Astrocyte of the spinal cord (primary cell): ENCODE measurements around the gene SCN4B.

ENCODE experiments used
- DNase-seq: peaks from one replicate; pipeline ENCODE4 v3.0.0; 2011; ENCODE audit warnings: low read depth, low spot score
- H3K4me3 ChIP-seq: 2 replicates; pipeline ENCODE4 v1.5.1; 2011; ENCODE audit warnings: low read depth, mild to moderate bottlenecking, low read length, moderate library complexity
- in situ Hi-C: cut with HindIII; loops from 2 replicates; pipeline ENCODE4 v1.10.0; 2017; ENCODE audit warnings: low sequenced_read_pairs
- TF ChIP-seq, protein P1 (sequence below): IDR thresholded peaks from 2 replicates; pipeline ENCODE4 v1.5.1; 2012; ENCODE audit warnings: low read depth, mild to moderate bottlenecking, low read length, inconsistent platforms

Gene SCN4B

DNA sequence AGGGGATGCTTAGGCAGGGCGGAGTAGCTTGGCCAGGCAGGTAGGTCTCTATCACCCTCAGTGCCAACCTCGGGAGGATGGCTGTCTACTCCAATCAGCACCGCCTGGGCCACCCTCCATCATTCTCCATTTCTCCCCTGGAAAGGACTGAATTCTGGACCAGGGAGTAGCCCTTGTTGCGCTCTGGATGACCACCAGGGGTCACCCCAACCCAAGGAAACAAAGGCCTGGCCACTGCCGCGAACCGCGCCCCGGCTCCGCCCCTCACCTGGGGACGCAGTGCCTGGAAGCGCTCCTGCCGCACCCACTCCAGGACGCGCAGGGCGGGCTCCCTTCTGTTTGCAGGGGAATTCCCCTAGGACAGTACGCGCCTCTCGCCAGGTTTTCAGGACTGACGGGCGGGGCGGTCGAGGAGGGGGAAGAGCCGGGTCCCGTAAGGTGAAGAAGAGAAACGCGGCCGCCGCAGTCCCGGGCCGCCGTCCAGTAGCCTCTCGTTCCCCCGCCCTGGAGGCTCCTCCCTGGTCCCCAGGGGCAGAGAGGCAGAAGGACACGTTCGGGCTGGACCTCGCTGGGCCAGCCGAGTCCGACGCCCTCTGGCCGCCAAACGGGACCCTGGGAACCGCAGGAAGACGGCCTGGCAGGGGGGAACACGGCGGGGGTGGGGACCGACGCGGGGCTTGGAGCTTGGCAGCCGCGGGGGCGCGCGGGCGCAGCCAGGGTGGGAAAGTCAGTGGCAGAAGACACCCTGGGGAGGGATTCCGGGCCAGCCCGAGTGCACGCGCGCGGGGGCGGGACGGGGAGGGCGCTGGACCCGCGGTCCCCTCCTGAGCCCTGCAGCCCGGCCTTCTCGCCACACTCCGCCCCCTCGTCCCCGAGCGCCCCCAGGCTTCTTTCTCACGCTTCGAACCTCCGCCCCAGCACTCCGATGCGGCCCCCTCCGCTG, 7.1 kb downstream of the SCN4B start:
- in situ Hi-C loops: no loop called here
- H3K4me3 ChIP-seq: peak overlapping the region; percentile 48
- peak; percentile 39 for DNase-seq
- TF ChIP-seq, protein P1, sequence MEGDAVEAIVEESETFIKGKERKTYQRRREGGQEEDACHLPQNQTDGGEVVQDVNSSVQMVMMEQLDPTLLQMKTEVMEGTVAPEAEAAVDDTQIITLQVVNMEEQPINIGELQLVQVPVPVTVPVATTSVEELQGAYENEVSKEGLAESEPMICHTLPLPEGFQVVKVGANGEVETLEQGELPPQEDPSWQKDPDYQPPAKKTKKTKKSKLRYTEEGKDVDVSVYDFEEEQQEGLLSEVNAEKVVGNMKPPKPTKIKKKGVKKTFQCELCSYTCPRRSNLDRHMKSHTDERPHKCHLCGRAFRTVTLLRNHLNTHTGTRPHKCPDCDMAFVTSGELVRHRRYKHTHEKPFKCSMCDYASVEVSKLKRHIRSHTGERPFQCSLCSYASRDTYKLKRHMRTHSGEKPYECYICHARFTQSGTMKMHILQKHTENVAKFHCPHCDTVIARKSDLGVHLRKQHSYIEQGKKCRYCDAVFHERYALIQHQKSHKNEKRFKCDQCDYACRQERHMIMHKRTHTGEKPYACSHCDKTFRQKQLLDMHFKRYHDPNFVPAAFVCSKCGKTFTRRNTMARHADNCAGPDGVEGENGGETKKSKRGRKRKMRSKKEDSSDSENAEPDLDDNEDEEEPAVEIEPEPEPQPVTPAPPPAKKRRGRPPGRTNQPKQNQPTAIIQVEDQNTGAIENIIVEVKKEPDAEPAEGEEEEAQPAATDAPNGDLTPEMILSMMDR: peak; percentile 85

DNA sequence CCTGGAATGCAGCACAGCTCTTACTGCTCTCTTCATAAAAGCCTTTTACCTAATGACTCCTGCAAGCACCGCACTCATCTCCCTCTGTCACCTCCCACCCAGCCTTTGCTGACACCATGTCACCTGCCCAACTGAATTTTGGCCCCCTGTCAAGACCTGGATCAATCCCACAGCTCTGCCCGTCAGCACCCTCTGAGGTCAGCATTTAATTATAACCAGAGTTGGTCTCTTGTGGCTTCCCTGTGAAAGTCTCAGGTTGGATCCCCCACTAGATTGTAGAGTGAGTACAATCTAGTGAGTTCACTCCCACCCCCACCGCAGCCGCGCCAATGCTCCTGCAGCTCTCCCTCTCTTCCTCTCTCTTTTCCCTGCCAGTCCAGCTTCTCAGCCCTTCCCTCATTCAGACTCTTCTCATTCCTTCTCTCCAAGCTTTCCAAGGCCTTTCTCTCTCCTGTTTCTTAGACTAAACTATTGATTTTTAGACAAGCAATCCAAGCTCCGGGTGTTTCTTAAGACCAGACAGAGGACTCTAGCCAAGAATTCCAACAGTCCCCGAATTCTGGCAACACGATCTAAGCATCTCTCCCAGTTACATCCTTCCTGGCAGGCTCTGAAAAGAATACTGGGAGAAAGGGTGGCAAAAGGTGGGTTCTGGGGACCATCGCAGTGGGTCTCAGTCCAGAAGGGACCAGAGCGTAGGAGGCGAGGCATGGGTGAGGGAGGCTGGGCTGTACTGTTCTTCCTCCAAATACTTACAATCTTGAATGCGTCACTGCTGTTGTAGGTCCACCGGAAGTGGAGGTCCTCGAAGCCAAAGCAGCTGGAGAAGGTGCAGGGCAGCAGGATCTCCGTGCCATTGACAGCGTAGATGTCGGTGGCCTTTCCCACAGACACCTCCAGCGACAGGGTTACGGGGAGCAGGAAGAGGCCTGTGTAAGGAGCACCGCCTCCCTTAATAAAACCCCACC, 8.0 kb downstream of the SCN4B start:
- in situ Hi-C loops: no loop called here
- TF ChIP-seq, protein P1: no peak
- DNase-seq: no peak
- H3K4me3 ChIP-seq: no peak overlapping the region

DNA sequence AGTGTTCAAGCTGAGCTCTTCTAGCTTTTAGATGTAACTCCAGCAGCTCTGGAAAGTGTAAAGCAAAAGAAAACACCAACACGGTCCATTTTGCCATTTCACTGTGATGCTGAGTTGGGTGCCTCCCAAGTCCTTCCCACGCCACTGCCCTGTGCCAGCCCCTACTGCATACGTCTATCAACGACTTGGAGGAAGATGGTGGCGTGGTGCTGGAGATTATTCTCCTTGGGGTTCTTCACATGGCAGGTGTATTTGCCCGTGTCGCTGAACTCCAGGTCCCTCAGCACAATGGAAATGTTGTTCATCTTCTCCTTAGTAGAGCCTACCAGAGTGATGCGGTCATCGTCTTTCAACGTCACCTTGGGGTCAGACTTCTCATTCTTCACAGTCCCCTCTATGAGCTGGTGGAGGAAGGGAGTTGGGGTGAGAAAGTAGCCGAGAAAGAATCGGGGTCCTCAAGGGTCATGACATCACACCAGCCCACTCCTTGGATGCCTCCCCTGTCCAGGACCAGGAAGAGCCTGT, 8.9 kb downstream of the SCN4B start:
- no peak overlapping the region for H3K4me3 ChIP-seq
- TF ChIP-seq, protein P1: no peak
- in situ Hi-C loops: no loop called here
- DNase-seq: no peak

- TF ChIP-seq, protein P1: no peak
- in situ Hi-C loops: no loop called here
- no peak for DNase-seq
- H3K4me3 ChIP-seq: no peak overlapping the region
Measured at GRCh38 chr11:118142809-118143208, 9.8 kb downstream of the SCN4B start.

DNA sequence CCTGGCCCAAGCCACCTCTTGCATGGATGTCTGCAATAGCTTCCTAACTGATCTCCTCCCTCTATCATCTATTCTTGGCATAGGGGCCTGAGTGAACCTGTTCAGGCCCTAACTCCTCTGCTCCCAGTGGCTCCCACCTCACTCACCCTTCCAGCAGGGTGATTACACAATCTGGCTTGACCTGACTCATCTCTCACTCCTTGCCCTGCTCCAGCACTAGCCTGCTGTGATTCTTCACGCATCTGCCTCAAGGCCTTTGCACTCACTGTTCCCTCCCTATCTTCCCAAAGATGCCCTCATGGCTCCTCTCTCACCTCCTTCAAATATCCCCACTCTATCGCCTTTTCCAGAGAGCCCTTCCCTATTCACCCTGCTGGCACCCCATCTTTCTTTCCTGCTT, 10.5 kb downstream of the SCN4B start:
- in situ Hi-C loops: no loop called here
- no peak for DNase-seq
- TF ChIP-seq, protein P1: no peak
- H3K4me3 ChIP-seq: no peak overlapping the region

- DNase-seq: no peak
- H3K4me3 ChIP-seq: no peak overlapping the region
- in situ Hi-C loops: no loop called here
- TF ChIP-seq, protein P1: no peak
Measured at GRCh38 chr11:118139578-118139977, 13.0 kb downstream of the SCN4B start.
